KMS-11 (cell line): ENCODE measurements around the gene PCDH1.

Source experiments
- H2AFZ ChIP-seq: fragments of 200-600 bp; sonication (generic); 2 replicates; pipeline ENCODE4 v1.6.1; 2016; ENCODE audit warnings: antibody characterized with exemption, mixed run types, low read depth
- H3K27ac ChIP-seq: fragments of 200-600 bp; sonication (generic); 2 replicates; pipeline ENCODE4 v1.6.1; 2016; ENCODE audit warnings: mild to moderate bottlenecking, mixed run types
- H3K27me3 ChIP-seq: fragments of 200-600 bp; sonication (generic); 2 replicates; pipeline ENCODE4 v1.6.1; 2017; ENCODE audit warnings: mild to moderate bottlenecking, low read depth, mixed run types, moderate library complexity; ENCODE audit not compliant: insufficient read depth
- H3K36me3 ChIP-seq: fragments of 200-600 bp; sonication (generic); 2 replicates; pipeline ENCODE4 v1.6.1; 2017; ENCODE audit warnings: mild to moderate bottlenecking, mixed run types; ENCODE audit not compliant: insufficient read depth
- H3K4me1 ChIP-seq: fragments of 200-600 bp; sonication (generic); 2 replicates; pipeline ENCODE4 v1.6.1; 2016; ENCODE audit warnings: mild to moderate bottlenecking, low read depth, mixed run types; ENCODE audit not compliant: poor library complexity, severe bottlenecking
- H3K4me2 ChIP-seq: fragments of 200-600 bp; sonication (generic); 2 replicates; pipeline ENCODE4 v1.7.0; 2016; ENCODE audit warnings: mild to moderate bottlenecking, mixed run types
- H3K4me3 ChIP-seq: fragments of 200-600 bp; sonication (generic); IDR thresholded peaks from 2 replicates; pipeline ENCODE4 v1.6.1; 2017; ENCODE audit warnings: low read depth, low read length, mixed read lengths; ENCODE audit not compliant: insufficient read depth
- H3K79me2 ChIP-seq: fragments of 200-600 bp; sonication (generic); 2 replicates; pipeline ENCODE4 v1.6.1; 2016; ENCODE audit warnings: low read depth, mixed run types; ENCODE audit not compliant: insufficient read depth
- H3K9ac ChIP-seq: fragments of 200-600 bp; sonication (generic); 2 replicates; pipeline ENCODE4 v1.6.1; 2016; ENCODE audit warnings: mild to moderate bottlenecking, mixed run types
- H4K20me1 ChIP-seq: fragments of 200-600 bp; sonication (generic); 2 replicates; pipeline ENCODE4 v1.6.1; 2016; ENCODE audit warnings: mild to moderate bottlenecking, mixed run types; ENCODE audit not compliant: insufficient read depth
- CTCF ChIP-seq: fragments of 200-600 bp; sonication (generic); conservative IDR thresholded peaks from 2 replicates; pipeline ENCODE4 v1.6.1; 2017; ENCODE audit warnings: low read depth, mild to moderate bottlenecking, antibody characterized with exemption, low read length, moderate library complexity, mixed read lengths

Gene PCDH1

GRCh38 chr5:141857226-141857625, 21.0 kb downstream of the PCDH1 start:
- Histone ChIP-seq H2AFZ (no peak overlapping the region), H3K27me3 (no peaks in the 10 kb centered on the region), H3K27ac (no peak overlapping the region), H3K4me1 (no peaks in the 10 kb centered on the region), H3K79me2 (no peaks in the 10 kb centered on the region), H3K4me2 (no peak overlapping the region), H3K9ac (no peak overlapping the region), H3K36me3 (no peaks in the 10 kb centered on the region), H4K20me1 (no peaks in the 10 kb centered on the region), H3K4me3 (no peak overlapping the region)
- TF ChIP-seq CTCF: no peak

GRCh38 chr5:141856037-141856790, 22.0 kb downstream of the PCDH1 start:
- no peaks in the 10 kb centered on the region for H3K36me3 ChIP-seq
- H3K9ac ChIP-seq: no peak overlapping the region
- H4K20me1 ChIP-seq: no peaks in the 10 kb centered on the region
- no peaks in the 10 kb centered on the region for H3K27me3 ChIP-seq
- no peak overlapping the region for H2AFZ ChIP-seq
- no peak overlapping the region for H3K4me3 ChIP-seq
- TF ChIP-seq CTCF: no peak
- no peaks in the 10 kb centered on the region for H3K4me1 ChIP-seq
- no peak overlapping the region for H3K27ac ChIP-seq
- no peak overlapping the region for H3K4me2 ChIP-seq
- H3K79me2 ChIP-seq: no peaks in the 10 kb centered on the region

- Histone ChIP-seq H3K4me1 (peaks cover 4% of the 10 kb centered on the region), H3K4me2 (no peak overlapping the region), H3K27ac (no peak overlapping the region), H3K79me2 (no peaks in the 10 kb centered on the region), H3K36me3 (no peaks in the 10 kb centered on the region), H3K4me3 (no peak overlapping the region), H3K27me3 (no peaks in the 10 kb centered on the region), H2AFZ (no peak overlapping the region), H3K9ac (no peak overlapping the region), H4K20me1 (no peaks in the 10 kb centered on the region)
- TF ChIP-seq CTCF: no peak
Measured at GRCh38 chr5:141855265-141856036, 22.8 kb downstream of the PCDH1 start.

- no peak overlapping the region for H3K27ac ChIP-seq
- no peaks in the 10 kb centered on the region for H3K79me2 ChIP-seq
- no peaks in the 10 kb centered on the region for H3K36me3 ChIP-seq
- H3K4me3 ChIP-seq: no peak overlapping the region
- no peak for TF ChIP-seq CTCF
- no peak overlapping the region for H3K9ac ChIP-seq
- no peak overlapping the region for H2AFZ ChIP-seq
- no peaks in the 10 kb centered on the region for H3K27me3 ChIP-seq
- no peaks in the 10 kb centered on the region for H4K20me1 ChIP-seq
- no peak overlapping the region for H3K4me2 ChIP-seq
- H3K4me1 ChIP-seq: peaks cover 4% of the 10 kb centered on the region
Measured at GRCh38 chr5:141853895-141854626, 24.1 kb downstream of the PCDH1 start.
